Endothelial cell of umbilical vein (primary cell): ENCODE data around the gene KLF3.

ENCODE experiments used
- EZH2 ChIP-seq: IDR thresholded peaks from 2 replicates; pipeline ENCODE4 v1.6.1; 2012; ENCODE audit warnings: borderline replicate concordance, low read depth, mild to moderate bottlenecking, moderate library complexity, low read length, inconsistent platforms; ENCODE audit not compliant: severe bottlenecking
- FOS ChIP-seq: IDR thresholded peaks from 2 replicates; pipeline ENCODE4 v1.6.1; 2011; ENCODE audit warnings: mild to moderate bottlenecking, low read length, moderate library complexity, borderline replicate concordance; ENCODE audit not compliant: insufficient read depth
- JUN ChIP-seq: IDR thresholded peaks from 2 replicates; pipeline ENCODE4 v1.6.1; 2011; ENCODE audit warnings: borderline replicate concordance, low read depth; ENCODE audit not compliant: insufficient read length, insufficient read depth
- MYC ChIP-seq: IDR thresholded peaks from one replicate; pipeline ENCODE4 v1.6.1; 2011; ENCODE audit warnings: mild to moderate bottlenecking, low read depth, low read length
- POLR2A ChIP-seq: IDR thresholded peaks from 2 replicates; pipeline ENCODE4 v1.6.1; 2012; ENCODE audit warnings: low read depth, mild to moderate bottlenecking, control low read depth, low read length
- POLR2AphosphoS5 ChIP-seq: IDR thresholded peaks from 2 replicates; pipeline ENCODE4 v1.6.1; 2012; ENCODE audit warnings: low read depth, mild to moderate bottlenecking, control low read depth, low read length, moderate library complexity; ENCODE audit not compliant: insufficient read depth
- TF ChIP-seq, protein P1 (sequence below), 2 donors: IDR thresholded peaks; 1 replicate in 1 of 2; 2 replicates in 1 of 2; pipeline ENCODE4 v1.5.1; 2011; ENCODE audit warnings: low read length in 2 of 2, mild to moderate bottlenecking in 2 of 2, moderate library complexity in 2 of 2, control low read depth in 1 of 2, inconsistent platforms in 1 of 2, low read depth in 1 of 2; ENCODE audit not compliant: insufficient read depth in 1 of 2; ENCODE audit errors: extremely low read depth in 1 of 2
- TF ChIP-seq, protein P2 (sequence below): IDR thresholded peaks from 2 replicates; pipeline ENCODE4 v1.6.1; 2011; ENCODE audit not compliant: insufficient read depth, insufficient read length

DNA sequence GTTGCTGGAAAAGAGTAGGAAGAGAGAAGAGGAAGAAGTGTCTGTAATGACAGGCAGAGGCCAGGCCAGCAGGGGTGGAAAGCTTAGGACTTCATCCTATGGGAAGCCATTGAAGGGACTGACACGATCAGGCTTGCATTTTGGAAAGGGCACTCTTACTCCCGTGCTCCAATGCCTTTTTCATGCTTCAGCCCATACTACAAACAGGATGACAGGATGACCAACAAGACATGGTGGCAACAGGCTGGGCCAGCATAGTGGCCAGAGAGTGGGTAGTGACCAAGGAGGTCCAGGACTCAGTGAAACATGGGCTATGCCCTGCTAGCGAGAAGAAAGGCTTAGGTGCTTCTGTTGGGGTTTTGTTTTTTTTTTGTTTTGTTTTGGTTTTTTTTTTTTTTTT is 2.6 kb upstream of the KLF3 start:
- TF ChIP-seq, protein P1, sequence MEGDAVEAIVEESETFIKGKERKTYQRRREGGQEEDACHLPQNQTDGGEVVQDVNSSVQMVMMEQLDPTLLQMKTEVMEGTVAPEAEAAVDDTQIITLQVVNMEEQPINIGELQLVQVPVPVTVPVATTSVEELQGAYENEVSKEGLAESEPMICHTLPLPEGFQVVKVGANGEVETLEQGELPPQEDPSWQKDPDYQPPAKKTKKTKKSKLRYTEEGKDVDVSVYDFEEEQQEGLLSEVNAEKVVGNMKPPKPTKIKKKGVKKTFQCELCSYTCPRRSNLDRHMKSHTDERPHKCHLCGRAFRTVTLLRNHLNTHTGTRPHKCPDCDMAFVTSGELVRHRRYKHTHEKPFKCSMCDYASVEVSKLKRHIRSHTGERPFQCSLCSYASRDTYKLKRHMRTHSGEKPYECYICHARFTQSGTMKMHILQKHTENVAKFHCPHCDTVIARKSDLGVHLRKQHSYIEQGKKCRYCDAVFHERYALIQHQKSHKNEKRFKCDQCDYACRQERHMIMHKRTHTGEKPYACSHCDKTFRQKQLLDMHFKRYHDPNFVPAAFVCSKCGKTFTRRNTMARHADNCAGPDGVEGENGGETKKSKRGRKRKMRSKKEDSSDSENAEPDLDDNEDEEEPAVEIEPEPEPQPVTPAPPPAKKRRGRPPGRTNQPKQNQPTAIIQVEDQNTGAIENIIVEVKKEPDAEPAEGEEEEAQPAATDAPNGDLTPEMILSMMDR (IDR thresholded peaks at IDR 0.05; ENCODE audit: extremely low read depth in 1 of 2, insufficient read depth in 1 of 2, low read depth in 1 of 2, low read length in 2 of 2): no peak
- TF ChIP-seq POLR2AphosphoS5 (no peak), POLR2A (no peak), EZH2 (no peak), FOS (no peak), JUN (no peak), MYC (no peak)
- TF ChIP-seq, protein P2, sequence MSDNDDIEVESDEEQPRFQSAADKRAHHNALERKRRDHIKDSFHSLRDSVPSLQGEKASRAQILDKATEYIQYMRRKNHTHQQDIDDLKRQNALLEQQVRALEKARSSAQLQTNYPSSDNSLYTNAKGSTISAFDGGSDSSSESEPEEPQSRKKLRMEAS: no peak
